Neural progenitor cell (in vitro differentiated cells): Measurements from ENCODE around the gene ARPC5.
"Not testable (repeated sequence)": the region's sequence is repeated elsewhere in the genome, so short reads cannot be mapped to it uniquely, and the experiment has no call there.

ENCODE experiments used
- EZH2 ChIP-seq: fragments of 200-600 bp; sonication (generic); IDR thresholded peaks from 2 replicates; pipeline ENCODE4 v1.6.1; 2017; ENCODE audit warnings: antibody characterized with exemption, mild to moderate bottlenecking, moderate library complexity
- EZH2phosphoT487 ChIP-seq: fragments of 200-600 bp; sonication (generic); IDR thresholded peaks from 2 replicates; pipeline ENCODE4 v1.6.1; 2017; ENCODE audit warnings: antibody characterized with exemption
- TF ChIP-seq, protein P1 (sequence below): fragments of 200-600 bp; sonication (generic); IDR thresholded peaks from 2 replicates; pipeline ENCODE4 v1.5.1; 2017; ENCODE audit warnings: antibody characterized with exemption, mild to moderate bottlenecking

DNA sequence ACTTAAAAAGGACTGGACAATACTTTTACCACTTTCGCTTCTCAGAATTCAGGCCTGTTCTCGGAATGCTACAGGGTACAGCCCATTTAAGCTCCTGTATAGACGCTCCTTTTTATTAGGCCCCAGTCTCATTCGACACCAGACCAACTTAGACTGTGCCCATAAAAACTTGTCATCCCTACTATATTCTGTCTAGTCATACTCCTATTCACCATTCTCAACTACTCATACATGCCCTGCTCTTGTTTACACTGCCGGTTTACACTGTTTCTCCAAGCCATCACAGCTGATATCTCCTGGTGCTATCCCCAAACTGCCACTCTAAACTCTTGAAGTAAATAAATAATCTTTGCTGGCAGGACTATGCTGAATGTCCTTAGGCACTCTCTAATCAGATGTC lies 17.4 kb downstream of the ARPC5 start:
- TF ChIP-seq, protein P1, sequence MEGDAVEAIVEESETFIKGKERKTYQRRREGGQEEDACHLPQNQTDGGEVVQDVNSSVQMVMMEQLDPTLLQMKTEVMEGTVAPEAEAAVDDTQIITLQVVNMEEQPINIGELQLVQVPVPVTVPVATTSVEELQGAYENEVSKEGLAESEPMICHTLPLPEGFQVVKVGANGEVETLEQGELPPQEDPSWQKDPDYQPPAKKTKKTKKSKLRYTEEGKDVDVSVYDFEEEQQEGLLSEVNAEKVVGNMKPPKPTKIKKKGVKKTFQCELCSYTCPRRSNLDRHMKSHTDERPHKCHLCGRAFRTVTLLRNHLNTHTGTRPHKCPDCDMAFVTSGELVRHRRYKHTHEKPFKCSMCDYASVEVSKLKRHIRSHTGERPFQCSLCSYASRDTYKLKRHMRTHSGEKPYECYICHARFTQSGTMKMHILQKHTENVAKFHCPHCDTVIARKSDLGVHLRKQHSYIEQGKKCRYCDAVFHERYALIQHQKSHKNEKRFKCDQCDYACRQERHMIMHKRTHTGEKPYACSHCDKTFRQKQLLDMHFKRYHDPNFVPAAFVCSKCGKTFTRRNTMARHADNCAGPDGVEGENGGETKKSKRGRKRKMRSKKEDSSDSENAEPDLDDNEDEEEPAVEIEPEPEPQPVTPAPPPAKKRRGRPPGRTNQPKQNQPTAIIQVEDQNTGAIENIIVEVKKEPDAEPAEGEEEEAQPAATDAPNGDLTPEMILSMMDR = not testable (repeated sequence)
- not testable (repeated sequence) for TF ChIP-seq EZH2, EZH2phosphoT487
